GM06990 (cell line): ENCODE measurements around the gene FCER2.

Experiments used
- DNase-seq: peaks from one replicate; pipeline ENCODE4 v3.0.0-alpha.2; 2011; ENCODE audit not compliant: insufficient read length; ENCODE audit errors: extremely low read depth
- H3K27me3 ChIP-seq: replicated peaks from 2 replicates; pipeline ENCODE4 v1.6.0; 2011; ENCODE audit warnings: low read length; ENCODE audit not compliant: control insufficient read depth, insufficient read depth
- H3K36me3 ChIP-seq: 2 replicates; pipeline ENCODE4 v1.5.1; 2011; ENCODE audit warnings: low read length; ENCODE audit not compliant: control insufficient read depth, insufficient read depth
- H3K4me3 ChIP-seq: replicated peaks from 2 replicates; pipeline ENCODE4 v1.5.1; 2011; ENCODE audit warnings: low read depth, mild to moderate bottlenecking, control low read depth, low read length
- CTCF ChIP-seq: IDR thresholded peaks from 2 replicates; pipeline ENCODE4 v1.5.1; 2011; ENCODE audit warnings: low read length, control low read depth, mild to moderate bottlenecking, inconsistent platforms; ENCODE audit not compliant: insufficient read depth, poor library complexity, severe bottlenecking

The FCER2 gene

GRCh38 chr19:7648265-7649014 is 53.5 kb downstream of the FCER2 start:
- H3K4me3 ChIP-seq, result no peak overlapping the region
- no peak for TF ChIP-seq CTCF
- no peak for DNase-seq
- no peaks in the 10 kb centered on the region for H3K27me3 ChIP-seq
- peaks cover 10% of the 10 kb centered on the region for H3K36me3 ChIP-seq

GRCh38 chr19:7647156-7647555 is 54.8 kb downstream of the FCER2 start:
- H3K36me3 ChIP-seq, result peaks cover 16% of the 10 kb centered on the region
- TF ChIP-seq CTCF, result no peak
- H3K4me3 ChIP-seq, result no peak overlapping the region
- DNase-seq, result no peak
- H3K27me3 ChIP-seq, result no peaks in the 10 kb centered on the region

- peaks cover 17% of the 10 kb centered on the region for H3K36me3 ChIP-seq
- no peaks in the 10 kb centered on the region for H3K27me3 ChIP-seq
- no peak for TF ChIP-seq CTCF
Observed at GRCh38 chr19:7646426-7646700, 55.6 kb downstream of the FCER2 start.

GRCh38 chr19:7645656-7646425 is 56.1 kb downstream of the FCER2 start:
- H3K36me3 ChIP-seq, result peaks cover 17% of the 10 kb centered on the region
- H3K4me3 ChIP-seq, result no peak overlapping the region
- no peak for DNase-seq
- TF ChIP-seq CTCF, result no peak
- H3K27me3 ChIP-seq, result no peaks in the 10 kb centered on the region

More at GRCh38 chr19:7646426-7646700, 55.6 kb downstream of the FCER2 start:
- no peak for DNase-seq
- no peak overlapping the region for H3K4me3 ChIP-seq

- no peak for TF ChIP-seq CTCF
Observed at GRCh38 chr19:7645163-7645562, 56.8 kb downstream of the FCER2 start.

More at GRCh38 chr19:7645163-7645562, 56.8 kb downstream of the FCER2 start:
- no peaks in the 10 kb centered on the region for H3K27me3 ChIP-seq
- H3K36me3 ChIP-seq, result peaks cover 18% of the 10 kb centered on the region
- DNase-seq, result no peak
- H3K4me3 ChIP-seq, result no peak overlapping the region
